SK-N-MC (cell line): ENCODE measurements around the gene GPC1.

Experiments
- EZH2 ChIP-seq: fragments of 200-600 bp; sonication (generic); IDR thresholded peaks from one replicate; pipeline ENCODE4 v1.6.1; 2017; ENCODE audit warnings: antibody characterized with exemption
- POLR2AphosphoS5 ChIP-seq: IDR thresholded peaks from 2 replicates; pipeline ENCODE4 v1.6.1; 2012; ENCODE audit warnings: mild to moderate bottlenecking, low read depth, low read length, borderline replicate concordance

- TF ChIP-seq EZH2 (no peak), POLR2AphosphoS5 (no peak)
These were observed 6.0 kb downstream of the GPC1 start for GRCh38 chr2:240441326-240441992.
